ENCODE measurements around the gene BUB1.
"Not testable (repeated sequence)": the region's sequence is repeated elsewhere in the genome, so short reads cannot be mapped to it uniquely, and the experiment has no call there.

BUB1 gene

DNA sequence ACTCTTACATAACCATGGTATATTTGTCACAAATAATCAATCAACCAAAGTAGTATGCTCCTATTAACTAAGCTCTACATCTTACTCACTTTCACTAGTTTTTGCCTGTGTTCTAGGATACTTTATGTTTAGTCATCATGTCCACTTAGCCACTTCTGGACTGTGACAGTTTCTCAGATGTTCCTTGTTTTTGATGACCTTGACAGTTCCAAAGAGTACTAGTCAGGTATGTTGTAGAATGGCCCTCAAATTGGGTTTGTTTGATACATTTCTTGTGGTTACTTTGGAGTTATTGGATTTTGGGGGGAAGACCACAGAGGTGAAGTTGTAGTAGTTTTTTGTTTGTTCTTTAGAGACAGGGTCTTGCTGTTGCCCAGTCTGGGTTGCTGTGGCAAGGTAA, 35.5 kb downstream of the BUB1 start:
- POLR2A ChIA-PET: interaction anchor here (1.9 kb wide), 1 partner anchor 9 kb away, joined by 6 read pairs; no protein-coding TSS in a partner anchor
- no peak for DNase-seq (ENCODE audit: extremely low spot score)
- TF ChIP-seq TARDBP (IDR thresholded peaks at IDR 0.05) (no peak), PKNOX1 (IDR thresholded peaks at IDR 0.05) (no peak), NFRKB (IDR thresholded peaks at IDR 0.05) (no peak), SUZ12 (IDR thresholded peaks at IDR 0.05) (no peak), CTBP1 (IDR thresholded peaks at IDR 0.05; ENCODE audit: borderline replicate concordance) (no peak), FOXK2 (IDR thresholded peaks at IDR 0.05) (no peak), L3MBTL2 (conservative IDR thresholded peaks at IDR 0.05) (no peak), FOXM1 (IDR thresholded peaks at IDR 0.05; ENCODE audit: borderline replicate concordance) (no peak), ZNF384 (IDR thresholded peaks at IDR 0.05) (no peak), HDGF (IDR thresholded peaks at IDR 0.05; ENCODE audit: borderline replicate concordance) (no peak), ELF4 (IDR thresholded peaks at IDR 0.05) (no peak), LEF1 (IDR thresholded peaks at IDR 0.05; ENCODE audit: borderline replicate concordance) (no peak), SP1 (IDR thresholded peaks at IDR 0.05) (no peak), FOXA1 (IDR thresholded peaks at IDR 0.05) (no peak)
- CTCF ChIA-PET: no interaction called here

GRCh38 chr2:110639972-110640371, 37.9 kb downstream of the BUB1 start:
- no peak for DNase-seq (ENCODE audit: extremely low spot score)
- TF ChIP-seq ARNT (IDR thresholded peaks at IDR 0.05) (no peak), L3MBTL2 (conservative IDR thresholded peaks at IDR 0.05) (no peak), SP1 (IDR thresholded peaks at IDR 0.05) (no peak), ELF4 (IDR thresholded peaks at IDR 0.05) (no peak), FOXK2 (IDR thresholded peaks at IDR 0.05) (no peak), HDGF (IDR thresholded peaks at IDR 0.05; ENCODE audit: borderline replicate concordance) (no peak), TARDBP (IDR thresholded peaks at IDR 0.05) (no peak), FOXA1 (IDR thresholded peaks at IDR 0.05) (no peak), LEF1 (IDR thresholded peaks at IDR 0.05; ENCODE audit: borderline replicate concordance) (no peak), SUZ12 (IDR thresholded peaks at IDR 0.05) (no peak), CTBP1 (IDR thresholded peaks at IDR 0.05; ENCODE audit: borderline replicate concordance) (no peak), ZNF384 (IDR thresholded peaks at IDR 0.05) (no peak), BHLHE40 (IDR thresholded peaks at IDR 0.05; ENCODE audit: borderline replicate concordance) (no peak)
- ChIA-PET CTCF (no interaction called here), POLR2A (no interaction called here)

DNA sequence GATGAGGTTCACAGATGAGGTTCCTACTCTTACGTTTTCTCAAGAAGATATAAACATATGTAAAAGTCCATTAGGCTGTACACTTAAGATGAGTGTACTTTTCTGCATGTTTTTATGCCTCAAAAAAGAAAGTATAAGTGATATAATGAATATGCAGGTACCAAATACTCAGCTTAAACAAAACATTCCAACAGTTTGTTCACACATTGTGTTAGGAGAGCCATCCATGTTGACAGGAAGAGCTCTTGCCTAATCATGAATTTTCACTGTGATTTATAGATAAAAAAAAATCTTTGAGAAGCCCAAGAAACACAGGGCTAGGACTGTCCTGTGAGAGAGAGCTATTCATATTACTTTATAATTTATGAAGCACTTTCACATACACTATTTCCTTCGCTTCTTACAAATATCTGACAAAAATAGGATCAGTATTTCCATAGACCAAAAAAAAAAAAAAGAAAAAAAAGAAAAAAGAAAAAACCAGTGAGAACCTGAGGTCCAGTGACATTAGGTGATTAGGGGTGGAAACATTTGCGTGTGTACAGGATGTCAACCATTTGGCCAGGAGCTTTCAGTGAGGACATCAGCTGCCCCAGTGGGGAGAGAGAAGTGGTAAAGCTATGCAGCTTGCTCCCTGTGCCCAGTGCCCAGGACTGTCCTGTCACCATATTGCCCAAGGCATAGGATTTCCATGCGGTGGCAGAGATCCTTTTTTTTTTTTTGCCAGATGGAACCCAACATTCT, 38.7 kb downstream of the BUB1 start:
- no peak for DNase-seq (ENCODE audit: extremely low spot score)

DNA sequence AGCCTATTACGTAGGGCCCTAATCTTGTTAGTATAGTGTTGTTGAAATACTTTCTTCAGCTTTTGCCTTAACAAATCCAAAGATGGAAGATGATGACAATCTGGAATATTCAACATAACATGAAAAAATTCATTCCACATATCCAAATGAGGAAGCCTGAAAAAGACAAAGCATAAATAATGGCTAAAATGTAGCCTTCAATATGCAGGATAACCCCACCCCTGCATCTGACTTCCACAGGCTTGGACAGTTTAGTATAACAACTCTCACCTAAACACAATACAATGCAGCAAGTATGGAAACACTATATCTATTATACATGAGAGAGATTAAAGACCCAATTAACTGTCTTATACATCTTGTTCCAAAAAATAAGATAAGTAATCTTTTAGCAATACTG, 39.9 kb downstream of the BUB1 start:
- POLR2A ChIA-PET: interaction anchor here (1.5 kb wide), 1 partner anchor 40 kb away, joined by 4 read pairs; the partner anchor contains the start of gene BUB1
- CTCF ChIA-PET: interaction anchor here (0.6 kb wide), 1 partner anchor 1427 kb away, joined by 3 read pairs; no protein-coding TSS in a partner anchor
- TF ChIP-seq BHLHE40 (IDR thresholded peaks at IDR 0.05; ENCODE audit: borderline replicate concordance): no peak
- no peak for TF ChIP-seq ZNF384 (IDR thresholded peaks at IDR 0.05)
- TF ChIP-seq ELF4 (IDR thresholded peaks at IDR 0.05): no peak
- no peak for TF ChIP-seq CTBP1 (IDR thresholded peaks at IDR 0.05; ENCODE audit: borderline replicate concordance)
- TF ChIP-seq TARDBP (IDR thresholded peaks at IDR 0.05): no peak
- no peak for TF ChIP-seq L3MBTL2 (conservative IDR thresholded peaks at IDR 0.05)
- no peak for TF ChIP-seq FOXK2 (IDR thresholded peaks at IDR 0.05)
- DNase-seq (ENCODE audit: extremely low spot score): no peak

More for the DNA sequence above, 38.7 kb downstream of the BUB1 start:
- ChIA-PET CTCF (no interaction called here), POLR2A (interaction anchor here (1.5 kb wide), 1 partner anchor 39 kb away, joined by 4 read pairs; the partner anchor contains the start of gene BUB1)
- no peak for TF ChIP-seq ZNF384 (IDR thresholded peaks at IDR 0.05)
- TF ChIP-seq L3MBTL2 (conservative IDR thresholded peaks at IDR 0.05): no peak
- TF ChIP-seq NFRKB (IDR thresholded peaks at IDR 0.05): no peak
- TF ChIP-seq HDGF (IDR thresholded peaks at IDR 0.05; ENCODE audit: borderline replicate concordance): no peak
- no peak for TF ChIP-seq ELF4 (IDR thresholded peaks at IDR 0.05)
- no peak for TF ChIP-seq PKNOX1 (IDR thresholded peaks at IDR 0.05)
- TF ChIP-seq BHLHE40 (IDR thresholded peaks at IDR 0.05; ENCODE audit: borderline replicate concordance): no peak
- no peak for TF ChIP-seq TARDBP (IDR thresholded peaks at IDR 0.05)
- TF ChIP-seq FOXM1 (IDR thresholded peaks at IDR 0.05; ENCODE audit: borderline replicate concordance): no peak
- TF ChIP-seq SUZ12 (IDR thresholded peaks at IDR 0.05): no peak
- TF ChIP-seq FOXA1 (IDR thresholded peaks at IDR 0.05): no peak
- no peak for TF ChIP-seq ARNT (IDR thresholded peaks at IDR 0.05)
- TF ChIP-seq CTBP1 (IDR thresholded peaks at IDR 0.05; ENCODE audit: borderline replicate concordance): no peak
- no peak for TF ChIP-seq LEF1 (IDR thresholded peaks at IDR 0.05; ENCODE audit: borderline replicate concordance)
- no peak for TF ChIP-seq SP1 (IDR thresholded peaks at IDR 0.05)
- TF ChIP-seq FOXK2 (IDR thresholded peaks at IDR 0.05): no peak

GRCh38 chr2:110637093-110637492, 40.8 kb downstream of the BUB1 start:
- DNase-seq (ENCODE audit: extremely low spot score): no peak
- POLR2A ChIA-PET: no interaction called here
- CTCF ChIA-PET: no interaction called here
- TF ChIP-seq TARDBP (IDR thresholded peaks at IDR 0.05) (no peak), FOXA1 (IDR thresholded peaks at IDR 0.05) (no peak), FOXM1 (IDR thresholded peaks at IDR 0.05; ENCODE audit: borderline replicate concordance) (no peak), FOXK2 (IDR thresholded peaks at IDR 0.05) (no peak), CTBP1 (IDR thresholded peaks at IDR 0.05; ENCODE audit: borderline replicate concordance) (no peak), BHLHE40 (IDR thresholded peaks at IDR 0.05; ENCODE audit: borderline replicate concordance) (no peak), ZNF384 (IDR thresholded peaks at IDR 0.05) (no peak), SP1 (IDR thresholded peaks at IDR 0.05) (no peak), HDGF (IDR thresholded peaks at IDR 0.05; ENCODE audit: borderline replicate concordance) (no peak), ARNT (IDR thresholded peaks at IDR 0.05) (no peak), L3MBTL2 (conservative IDR thresholded peaks at IDR 0.05) (no peak), SUZ12 (IDR thresholded peaks at IDR 0.05) (no peak), ELF4 (IDR thresholded peaks at IDR 0.05) (no peak), PKNOX1 (IDR thresholded peaks at IDR 0.05) (no peak), LEF1 (IDR thresholded peaks at IDR 0.05; ENCODE audit: borderline replicate concordance) (no peak), NFRKB (IDR thresholded peaks at IDR 0.05) (no peak)

DNA sequence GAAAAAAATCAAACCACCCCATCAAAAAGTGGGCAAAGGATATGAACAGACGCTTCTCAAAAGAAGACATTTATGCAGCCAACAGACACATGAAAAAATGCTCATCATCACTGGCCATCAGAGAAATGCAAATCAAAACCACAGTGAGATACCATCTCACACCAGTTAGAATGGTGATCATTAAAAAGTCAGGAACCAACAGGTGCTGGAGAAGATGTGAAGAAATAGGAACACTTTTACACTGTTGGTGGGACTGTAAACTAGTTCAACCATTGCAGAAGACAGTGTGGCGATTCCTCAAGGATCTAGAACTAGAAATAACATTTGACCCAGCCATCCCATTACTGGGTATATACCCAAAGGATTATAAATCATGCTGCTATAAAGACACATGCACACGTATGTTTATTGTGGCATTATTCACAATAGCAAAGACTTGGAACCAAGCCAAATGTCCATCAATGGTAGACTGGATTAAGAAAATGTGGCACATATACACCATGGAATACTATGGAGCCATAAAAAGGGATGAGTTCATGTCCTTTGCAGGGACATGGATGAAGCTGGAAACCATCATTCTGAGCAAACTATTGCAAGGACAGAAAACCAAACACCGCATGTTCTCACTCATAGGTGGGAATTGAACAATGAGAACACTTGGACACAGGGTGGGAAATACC, 41.8 kb downstream of the BUB1 start:
- DNase-seq (ENCODE audit: extremely low spot score); CTCF ChIA-PET; POLR2A ChIA-PET: not testable (repeated sequence)

DNA sequence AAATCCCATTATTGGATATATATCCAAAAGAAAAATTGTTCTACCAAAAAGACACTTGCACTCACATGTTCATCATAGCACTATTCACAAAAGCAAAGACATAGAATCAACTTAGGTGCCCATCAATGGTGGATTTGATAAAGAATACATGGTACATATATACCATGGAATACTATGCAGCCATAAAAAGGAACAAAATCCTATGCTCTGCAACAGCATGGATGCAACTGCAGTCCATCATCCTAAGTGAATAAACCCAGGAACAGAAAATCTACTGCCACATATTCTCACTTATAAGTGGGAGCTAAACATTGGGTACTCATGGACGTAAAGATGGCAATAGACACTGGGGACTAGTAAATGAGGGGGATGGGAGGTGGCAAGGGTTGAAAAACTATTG, 50.5 kb downstream of the BUB1 start:
- POLR2A ChIA-PET; DNase-seq (ENCODE audit: extremely low spot score); CTCF ChIA-PET: not testable (repeated sequence)

DNA sequence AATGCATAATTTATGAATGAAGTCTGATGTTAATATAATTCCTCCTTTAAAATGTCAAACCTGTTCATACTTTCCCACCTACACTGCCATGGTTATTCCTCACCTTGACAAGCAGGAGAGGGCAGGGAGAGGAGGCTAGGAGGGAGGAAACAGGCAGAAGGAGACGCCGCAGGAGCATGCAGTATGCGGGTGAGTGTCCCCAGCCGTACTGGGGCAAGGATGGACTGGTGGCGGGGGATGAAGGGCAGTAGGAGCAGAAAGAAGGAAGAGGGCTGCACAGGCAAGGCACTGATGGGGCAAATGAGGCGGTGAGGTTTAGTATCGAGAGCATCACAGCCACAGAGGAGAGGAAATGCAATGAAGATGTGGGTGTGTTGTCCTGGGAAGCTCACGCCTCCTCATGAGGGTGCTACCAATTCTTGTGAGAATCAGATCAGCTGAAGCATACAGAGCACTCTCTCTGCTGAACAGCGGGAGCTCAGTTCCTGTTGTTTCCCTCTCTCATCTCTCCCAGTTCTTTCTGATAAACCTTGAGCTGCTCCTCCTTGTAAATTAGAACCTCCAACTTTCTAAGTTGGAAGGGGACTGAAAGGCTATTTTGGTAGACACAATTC, 58.4 kb downstream of the BUB1 start:
- CTCF ChIA-PET; DNase-seq (ENCODE audit: extremely low spot score); POLR2A ChIA-PET: not testable (repeated sequence)

DNA sequence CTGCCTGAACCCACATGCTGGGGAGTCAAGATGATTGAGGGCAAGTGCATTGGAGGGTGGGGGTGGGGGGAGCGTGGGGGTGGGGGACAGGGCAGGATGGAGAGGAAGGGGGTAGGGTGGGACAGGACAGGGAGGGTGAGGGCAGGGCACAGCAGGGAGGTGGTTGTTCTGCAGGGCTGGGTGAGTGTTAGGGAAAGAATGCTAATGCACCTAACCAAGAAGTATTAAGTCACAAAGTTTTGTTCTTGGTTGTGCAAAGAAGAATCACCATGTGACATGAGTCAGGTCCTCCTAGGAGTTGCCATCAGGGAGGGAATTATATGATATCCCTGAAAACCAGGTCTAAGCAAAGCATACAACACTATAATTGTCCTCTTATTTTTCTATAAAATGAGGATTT, 63.9 kb downstream of the BUB1 start:
- CTCF ChIA-PET; POLR2A ChIA-PET; DNase-seq (ENCODE audit: extremely low spot score): not testable (repeated sequence)
